Measurements from ENCODE around the gene CENPO. TPM values are rescaled to one million over a fixed set of nuclear protein-coding genes. Genes with fewer than 3 reads are reported as not detected.

Gene CENPO
- 12.6 TPM for total RNA-seq

GRCh38 chr2:24792874-24793760 lies at the start of gene CENPO, which contains the start of gene PTRHD1:
Gene CENPO (plus strand): TSS chr2:24793425. CDS start chr2:24793920, 495 bp downstream.
Gene PTRHD1 (minus strand): TSS chr2:24793391. CDS start chr2:24793377, 14 bp downstream.

Other genes starting within 250 kb of the CENPO start
- gene PTRHD1, start within 50 bp of the CENPO start, total RNA-seq = 32.7 TPM
- gene ADCY3, start 126.8 kb downstream of the CENPO start, total RNA-seq = 52.3 TPM
- 8.7 TPM for gene DNAJC27, start 178.5 kb downstream of the CENPO start, total RNA-seq
- gene EFR3B, start 248.7 kb downstream of the CENPO start, total RNA-seq = 7.8 TPM